IMR-90 (cell line): ENCODE data around the gene IER3. TPM values are rescaled to one million over a fixed set of nuclear protein-coding genes. Genes with fewer than 3 reads are reported as not detected.

Source experiments
- ATAC-seq: fragments of 200-7000 bp; cut with Tn5 transposase; 2 replicates; pipeline ENCODE4 v1.9.1; 2020; ENCODE audit warnings: low read depth, mild to moderate bottlenecking, moderate library complexity
- BruUV-seq: library from RNA; stranded (reverse); fragments of 400-500 nt; replicated peaks from 2 replicates; lab custom pipeline; 2021; lab: Mats Ljungman, UMichigan
- CTCF ChIA-PET: fragments of 300-600 bp; formaldehyde crosslinking; extraction: SDS; loops from one replicate; lab custom pipeline; 2021; ENCODE audit warnings: antibody characterized with exemption; lab: Yijun Ruan, JAX
- POLR2A ChIA-PET: fragments of 300-600 bp; sonication (Branson Sonifier 250); formaldehyde crosslinking; loops from one replicate; lab custom pipeline; 2022; ENCODE audit warnings: antibody characterized with exemption; ENCODE audit not compliant: unreplicated experiment; lab: Charles Lee
- DNase-seq: peaks from one replicate; pipeline ENCODE4 v3.0.0; 2013
- H2AFZ ChIP-seq: replicated peaks from 2 replicates; pipeline ENCODE3; 2013; ENCODE audit warnings: low read length, mild to moderate bottlenecking; ENCODE audit not compliant: poor library complexity
- H2AK5ac ChIP-seq: 2 replicates; pipeline ENCODE4 v1.6.1; 2013; ENCODE audit warnings: low read depth, low read length, inconsistent platforms
- H2AK9ac ChIP-seq: replicated peaks from 2 replicates; pipeline ENCODE3; 2013; ENCODE audit warnings: mild to moderate bottlenecking, low read depth, low read length, moderate library complexity; ENCODE audit not compliant: poor library complexity
- H2BK120ac ChIP-seq: 2 replicates; pipeline ENCODE4 v1.6.1; 2013; ENCODE audit warnings: low read depth, low read length, inconsistent platforms
- H2BK15ac ChIP-seq: 3 replicates; pipeline ENCODE4 v1.6.1; 2013; ENCODE audit warnings: low read depth, low read length, inconsistent platforms
- H2BK20ac ChIP-seq: 2 replicates; pipeline ENCODE4 v1.6.1; 2013; ENCODE audit warnings: low read depth, mild to moderate bottlenecking, inconsistent platforms, low read length, moderate library complexity
- H2BK5ac ChIP-seq: 2 replicates; pipeline ENCODE4 v1.6.1; 2013; ENCODE audit warnings: mild to moderate bottlenecking, low read depth, low read length, inconsistent platforms; ENCODE audit not compliant: poor library complexity, severe bottlenecking
- H3K14ac ChIP-seq: replicated peaks from 2 replicates; pipeline ENCODE4 v1.6.1; 2013; ENCODE audit warnings: low read depth, low read length, inconsistent platforms
- H3K18ac ChIP-seq: 2 replicates; pipeline ENCODE4 v1.6.1; 2013; ENCODE audit warnings: low read depth, low read length, control low read depth
- H3K23ac ChIP-seq: 2 replicates; pipeline ENCODE4 v1.6.1; 2013; ENCODE audit warnings: low read depth, low read length, inconsistent platforms
- H3K27ac ChIP-seq: 2 replicates; pipeline ENCODE4 v1.5.1; 2013; ENCODE audit warnings: mild to moderate bottlenecking, control low read depth, low read length; ENCODE audit not compliant: insufficient read depth
- H3K27me3 ChIP-seq: 2 replicates; pipeline ENCODE4 v1.6.1; 2013; ENCODE audit warnings: low read length; ENCODE audit not compliant: control insufficient read depth, insufficient read depth
- H3K36me3 ChIP-seq: 2 replicates; pipeline ENCODE4 v1.6.1; 2013; ENCODE audit warnings: low read length, mixed read lengths; ENCODE audit not compliant: control insufficient read depth, insufficient read depth
- H3K4ac ChIP-seq: 2 replicates; pipeline ENCODE4 v1.6.1; 2013; ENCODE audit warnings: low read depth, low read length, inconsistent platforms
- H3K4me1 ChIP-seq: 2 replicates; pipeline ENCODE4 v1.6.1; 2013; ENCODE audit warnings: low read length, mixed read lengths; ENCODE audit not compliant: control insufficient read depth, insufficient read depth
- H3K4me2 ChIP-seq: 2 replicates; pipeline ENCODE4 v1.6.1; 2013; ENCODE audit warnings: low read depth, mild to moderate bottlenecking, control low read depth, low read length, moderate library complexity
- H3K4me3 ChIP-seq: 2 replicates; pipeline ENCODE4 v1.5.1; 2013; ENCODE audit warnings: low read depth, mild to moderate bottlenecking, control low read depth, low read length, moderate library complexity; ENCODE audit not compliant: insufficient read depth
- H3K56ac ChIP-seq: 2 replicates; pipeline ENCODE4 v1.6.1; 2013; ENCODE audit warnings: low read length, inconsistent platforms; ENCODE audit not compliant: insufficient read depth; ENCODE audit errors: extremely low read depth
- H3K79me1 ChIP-seq, 2 experiments: 2 replicates each; pipeline ENCODE4 v1.6.1; 2013; ENCODE audit warnings: low read length in 2 of 2, inconsistent platforms in 1 of 2, low read depth in 1 of 2
- H3K9ac ChIP-seq: 2 replicates; pipeline ENCODE4 v1.6.1; 2013; ENCODE audit warnings: low read depth, low read length, control low read depth
- H3K9me1 ChIP-seq: 2 replicates; pipeline ENCODE4 v1.6.1; 2013; ENCODE audit warnings: low read length, inconsistent platforms; ENCODE audit not compliant: insufficient read depth
- H3K9me3 ChIP-seq: 2 replicates; pipeline ENCODE4 v1.6.1; 2013; ENCODE audit warnings: low read length; ENCODE audit not compliant: control insufficient read depth, insufficient read depth
- H4K20me1 ChIP-seq: 2 replicates; pipeline ENCODE4 v1.6.1; 2013; ENCODE audit warnings: low read length, inconsistent platforms; ENCODE audit not compliant: insufficient read depth
- H4K5ac ChIP-seq: 2 replicates; pipeline ENCODE4 v1.6.1; 2013; ENCODE audit warnings: mild to moderate bottlenecking, low read depth, low read length, control low read depth
- H4K8ac ChIP-seq, 2 experiments: 2 replicates each; pipeline ENCODE4 v1.6.1; 2013; ENCODE audit warnings: low read depth in 2 of 2, low read length in 2 of 2, control low read depth in 1 of 2, inconsistent platforms in 1 of 2
- H4K91ac ChIP-seq: 2 replicates; pipeline ENCODE4 v1.6.1; 2013; ENCODE audit warnings: low read depth, low read length, inconsistent platforms; ENCODE audit not compliant: insufficient read depth
- CEBPB ChIP-seq: IDR thresholded peaks from 2 replicates; pipeline ENCODE4 v1.6.1; 2012; ENCODE audit warnings: low read depth, low read length, improper control_type of control experiment
- CTCF ChIP-seq: conservative IDR thresholded peaks from 2 replicates; pipeline ENCODE4 v1.5.1; 2012; ENCODE audit warnings: mild to moderate bottlenecking, low read depth, low read length, improper control_type of control experiment
- MAZ ChIP-seq: IDR thresholded peaks from 2 replicates; pipeline ENCODE4 v1.6.1; 2012; ENCODE audit warnings: low read depth, mild to moderate bottlenecking, low read length, improper control_type of control experiment, moderate library complexity, borderline replicate concordance
- WGBS, 2 experiments: methylation state at CpG; one replicate each; pipeline versions ENCODE4 v1.1.5 to v1.1.7; 2013; ENCODE audit warnings: missing lambda C conversion rate in 2 of 2; ENCODE audit not compliant: insufficient read length in 1 of 2; ENCODE audit errors: extremely low coverage in 2 of 2; 5-methylcytosine and 5-hydroxymethylcytosine counted together
- dilution Hi-C: fragments of 300-500 bp; cut with HindIII; formaldehyde crosslinking; loops from one replicate; pipeline ENCODE4 v1.14.3; 2018; ENCODE audit warnings: low sequenced_read_pairs; ENCODE audit not compliant: unreplicated experiment
- in situ Hi-C: fragments of 300-500 bp; cut with MboI; formaldehyde crosslinking; loops from 3 replicates; pipeline ENCODE4 v1.14.3; 2019; ENCODE audit warnings: low sequenced_read_pairs, inconsistent platforms, mixed read lengths
- intact Hi-C: fragments of 100-400 bp; cut with micrococcal nuclease; formaldehyde crosslinking; loops from 2 replicates; pipeline ENCODE4 v1.10.0; 2022
- polyA plus RNA-seq, 3 experiments: library from polyadenylated mRNA; depleted of rRNA; stranded (reverse); fragments of >200 nt; gene quantifications; 2 replicates each; pipeline ENCODE4 v1.2.3, GENCODE V29; 2012; ENCODE audit warnings: low replicate concordance in 1 of 3
- total RNA-seq: library from RNA; depleted of rRNA; stranded (reverse); fragments of >200 nt; gene quantifications from 2 replicates; pipeline ENCODE4 v1.2.3, GENCODE V29; 2012

The IER3 gene
- total and polyA plus RNA-seq, 2 of the 4 experiments (the other 2 are of a cell fraction): 38.4 to 159 TPM

- Histone ChIP-seq H3K36me3 (no peaks in the 10 kb centered on the region), H3K4me2 (no peak overlapping the region), H3K27me3 (no peaks in the 10 kb centered on the region), H2AFZ (peak overlapping the region; percentile 16), H2BK120ac (peak overlapping the region; percentile 92), H3K4ac (peak overlapping the region; percentile 90), H2BK5ac (peak overlapping the region; percentile 89), H3K27ac (peak overlapping the region; percentile 90; the same call in 1 of the 2 replicates), H3K79me1 (peaks cover 0 to 29% of the 10 kb centered on the region in 2 experiments; a peak in 2 of 4 replicates), H3K18ac (peak overlapping the region; percentile 90), H2BK20ac (peak overlapping the region; percentile 68), H3K9me3 (no peaks in the 10 kb centered on the region), H3K23ac (peak overlapping the region; percentile 8; the same call in 1 of the 2 replicates), H2AK9ac (no peak overlapping the region), H3K14ac (peak overlapping the region; percentile 73), H4K20me1 (peaks cover 5% of the 10 kb centered on the region; the same call in 1 of the 2 replicates), H3K56ac (peak overlapping the region; percentile 13), H2BK15ac (peak overlapping the region; percentile 60), H3K9me1 (peaks cover 27% of the 10 kb centered on the region), H4K8ac (peak overlapping the region; percentile 85 to 88), H4K91ac (peak overlapping the region; percentile 86), H3K4me1 (peaks cover 22% of the 10 kb centered on the region), H2AK5ac (peak overlapping the region; percentile 58), H3K9ac (peak overlapping the region; percentile 51; the same call in 1 of the 2 replicates), H3K4me3 (no peak overlapping the region), H4K5ac (peak overlapping the region; percentile 89)
- CTCF ChIA-PET: no interaction called here
- in situ Hi-C loops (no loop called here), dilution Hi-C loops (no loop called here), intact Hi-C loops (no loop called here)
- no TSS peak for BruUV-seq
- TF ChIP-seq CEBPB (no peak), MAZ (no peak), CTCF (no peak)
- no peak for DNase-seq
- ATAC-seq: no peak
- POLR2A ChIA-PET: interaction anchor here (1.1 kb wide), 1 partner anchor 16 kb away, joined by 7 read pairs; no protein-coding TSS in a partner anchor
- WGBS, 2 experiments: no CpG with 5 or more reads among the region's 1 CpG
Measured at GRCh38 chr6:30763155-30763617, 18.8 kb upstream of the IER3 start.
